ENCODE data around the gene CENPE.
"Not testable (repeated sequence)": the region's sequence is repeated elsewhere in the genome, so short reads cannot be mapped to it uniquely, and the experiment has no call there.

Gene CENPE

DNA sequence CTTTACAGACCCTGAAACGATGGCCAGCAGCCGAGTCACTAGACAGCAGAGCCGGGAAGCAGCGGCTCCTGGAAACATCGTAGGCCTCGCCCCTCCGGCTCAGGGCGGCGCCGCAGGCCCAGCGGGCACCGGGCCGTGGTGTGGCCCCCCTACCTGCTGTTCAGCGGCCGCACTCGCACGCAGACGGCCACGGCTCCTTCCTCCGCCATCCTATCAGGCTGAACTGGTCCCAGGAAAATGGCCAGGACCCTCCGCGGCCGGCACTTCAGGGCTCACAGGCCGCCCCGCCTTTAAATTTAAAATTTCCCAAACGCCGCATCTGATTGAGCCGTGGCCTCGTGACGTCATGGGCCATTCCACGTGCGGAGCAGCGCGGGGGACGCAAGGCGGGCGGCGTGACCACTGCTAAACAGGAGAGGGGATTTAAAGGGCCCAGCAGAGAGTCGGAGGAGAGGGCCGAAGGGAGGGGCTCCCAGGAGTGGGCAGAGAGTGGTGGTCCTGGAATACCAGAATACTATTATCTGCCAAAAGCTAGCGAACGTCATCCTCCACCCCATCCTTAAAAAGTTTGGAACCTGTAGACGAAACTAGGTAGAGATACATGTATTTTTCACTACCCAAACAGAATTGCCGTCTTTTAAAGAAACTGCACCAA lies at the start of gene CENPE:
CENPE (minus strand) TSS at position 233 of the 655 bp plus-strand sequence; CDS start at position 209, 24 bp downstream.
- DNase-seq, result peak; percentile 78 to 84

DNA sequence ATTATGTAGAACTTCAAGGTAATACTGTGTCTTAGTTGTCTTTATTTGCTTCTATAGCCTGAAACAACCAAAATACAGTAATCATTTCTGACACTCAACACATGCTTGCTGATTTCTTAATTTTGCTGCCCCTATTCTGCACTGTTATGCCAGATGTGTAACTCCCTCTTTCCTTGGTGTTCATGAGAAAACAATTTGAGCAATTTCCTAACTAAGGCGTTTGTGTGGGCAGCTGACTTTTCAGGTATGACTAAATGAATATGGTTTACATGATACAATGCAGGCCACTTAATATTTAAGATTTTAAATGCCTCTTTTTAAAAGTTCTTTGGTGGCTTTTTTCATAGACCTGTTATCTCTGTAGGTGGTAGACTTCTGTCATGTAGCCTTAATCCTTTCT lies 46.1 kb upstream of the CENPE start:
- DNase-seq, result no peak

GRCh38 chr4:103230938-103231337 lies 32.8 kb upstream of the CENPE start:
- not testable (repeated sequence) for DNase-seq

DNA sequence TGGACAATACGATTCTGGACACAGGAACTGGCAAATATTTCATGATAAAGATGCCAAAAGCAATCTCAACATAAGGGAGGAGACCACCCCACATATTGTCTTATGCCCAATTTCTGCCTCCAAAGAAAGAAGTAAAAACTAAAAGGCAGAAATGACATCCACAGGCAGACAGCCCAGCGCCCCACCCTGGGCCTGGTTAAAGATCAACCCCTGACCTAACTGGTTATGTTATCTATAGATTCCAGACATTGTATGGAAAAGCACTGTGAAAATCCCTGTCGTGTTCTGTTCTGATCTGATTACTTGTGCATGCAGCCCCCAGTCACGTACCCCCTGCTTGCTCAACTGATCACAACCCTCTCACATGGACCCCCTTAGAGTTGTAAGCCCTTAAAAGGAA lies 25.4 kb upstream of the CENPE start:
- not testable (repeated sequence) for DNase-seq

GRCh38 chr4:103207673-103208072 lies 9.5 kb upstream of the CENPE start:
- DNase-seq, result no peak

DNA sequence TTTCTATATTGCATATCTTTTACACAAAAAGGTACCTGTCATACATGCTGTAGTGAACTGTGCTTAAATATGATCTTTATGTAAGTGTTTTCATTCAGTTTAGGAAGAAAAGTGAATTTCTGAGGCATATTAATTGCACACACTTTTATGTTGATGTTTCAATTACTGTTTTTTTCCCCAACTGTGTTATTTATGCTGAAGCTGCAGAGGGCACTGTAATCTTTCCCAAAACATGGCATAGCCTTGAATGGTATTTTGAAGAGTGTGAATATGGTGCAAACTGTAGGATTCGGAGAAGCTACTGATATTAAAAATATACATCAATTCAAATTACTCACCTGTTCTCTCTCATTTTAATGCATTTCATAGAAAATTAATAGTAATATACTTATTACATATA lies 6.0 kb upstream of the CENPE start:
- DNase-seq, result no peak

GRCh38 chr4:103201724-103202123 lies 3.6 kb upstream of the CENPE start:
- no peak for DNase-seq

DNA sequence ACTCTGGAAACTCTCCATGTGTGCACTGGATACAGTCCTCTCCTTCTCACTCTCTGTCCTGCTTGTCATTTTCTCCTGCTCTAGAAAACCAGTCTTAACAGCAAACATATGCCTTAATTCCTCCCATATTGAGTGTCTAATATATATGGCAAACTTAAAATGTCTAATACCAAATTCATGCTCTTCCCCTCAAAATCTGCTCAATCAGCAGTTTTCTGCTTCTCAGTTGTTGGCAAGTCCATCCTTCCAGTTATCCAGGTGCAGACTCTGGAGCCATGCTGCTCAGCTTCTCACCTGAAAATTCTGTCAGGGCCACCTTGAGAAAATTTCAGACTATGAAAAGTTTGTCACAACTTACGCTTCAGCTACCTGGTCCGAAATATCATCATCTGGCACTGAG lies 3.1 kb upstream of the CENPE start:
- DNase-seq, result no peak

- DNase-seq, result no peak
These were observed 866 bp upstream of the CENPE start for GRCh38 chr4:103199009-103199408.

DNA sequence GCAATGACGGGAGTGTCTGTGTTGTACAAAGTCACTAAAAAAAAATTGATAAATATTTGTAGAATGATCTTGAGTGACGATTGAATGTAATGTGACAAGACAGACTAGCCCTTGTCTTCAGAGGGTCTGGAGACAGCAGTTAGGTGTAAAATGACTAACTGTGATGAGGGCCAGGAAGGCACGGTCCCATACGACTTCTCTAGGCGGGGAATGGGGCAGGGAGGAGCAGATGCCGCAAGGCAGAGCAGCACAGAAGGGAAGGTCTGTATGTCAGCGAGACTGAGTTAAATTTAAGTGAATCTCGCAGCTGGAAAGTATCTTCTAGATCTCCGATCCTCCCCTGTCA lies 405 bp downstream of the CENPE start:
- no peak for DNase-seq

DNA sequence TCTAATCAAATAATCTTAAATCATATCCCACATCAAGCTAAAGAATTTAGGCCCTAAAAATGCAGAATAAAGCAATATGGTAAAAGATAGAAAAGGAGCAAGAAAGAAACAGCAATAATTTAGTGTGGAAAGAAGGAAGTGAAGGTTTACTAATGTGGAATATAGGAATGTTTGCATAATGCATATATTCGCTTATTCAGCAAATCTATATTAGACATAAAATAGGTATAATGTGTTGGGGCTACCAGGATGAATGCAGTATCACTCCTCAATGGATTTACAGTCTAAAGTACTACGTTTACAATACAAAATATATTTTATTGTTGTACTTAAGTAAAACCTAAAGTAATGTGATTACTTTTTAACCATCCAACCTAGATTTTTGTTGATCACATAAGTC lies 4.7 kb downstream of the CENPE start:
- no peak for DNase-seq

DNA sequence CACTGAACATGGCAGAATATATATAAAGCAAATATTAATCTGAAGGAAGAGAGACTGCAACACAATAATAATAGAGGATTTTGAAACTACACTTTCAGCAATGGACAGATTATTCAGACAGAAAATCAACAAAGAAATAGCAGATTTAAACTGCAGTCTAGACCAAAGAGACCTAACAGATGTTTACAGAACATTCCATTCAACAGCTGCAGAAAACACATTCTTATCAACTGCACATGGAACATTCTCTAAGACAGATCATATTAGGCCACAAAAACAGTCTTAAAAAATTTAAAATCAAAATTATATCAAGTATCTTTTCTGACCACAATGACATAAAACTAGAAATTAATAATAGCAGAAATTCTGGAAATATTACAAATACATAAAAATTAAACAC lies 27.1 kb downstream of the CENPE start:
- DNase-seq, result no peak

DNA sequence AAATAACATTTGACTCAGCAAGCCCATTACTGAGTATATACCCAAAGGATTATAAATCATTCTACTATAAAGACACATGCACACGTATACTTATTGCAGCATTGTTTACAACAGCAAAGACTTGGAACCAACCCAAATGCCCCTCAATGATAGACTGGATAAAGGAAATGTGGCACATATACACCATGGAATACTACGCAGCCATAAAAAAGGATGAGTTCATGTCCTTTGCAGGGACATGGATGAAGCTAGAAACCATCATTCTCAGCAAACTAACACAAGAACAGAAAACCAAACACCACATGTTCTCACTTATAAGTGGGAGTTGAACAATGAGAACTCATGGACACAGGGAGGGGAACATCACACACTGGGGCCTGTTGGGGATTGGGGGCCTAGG lies 28.4 kb downstream of the CENPE start:
- not testable (repeated sequence) for DNase-seq

DNA sequence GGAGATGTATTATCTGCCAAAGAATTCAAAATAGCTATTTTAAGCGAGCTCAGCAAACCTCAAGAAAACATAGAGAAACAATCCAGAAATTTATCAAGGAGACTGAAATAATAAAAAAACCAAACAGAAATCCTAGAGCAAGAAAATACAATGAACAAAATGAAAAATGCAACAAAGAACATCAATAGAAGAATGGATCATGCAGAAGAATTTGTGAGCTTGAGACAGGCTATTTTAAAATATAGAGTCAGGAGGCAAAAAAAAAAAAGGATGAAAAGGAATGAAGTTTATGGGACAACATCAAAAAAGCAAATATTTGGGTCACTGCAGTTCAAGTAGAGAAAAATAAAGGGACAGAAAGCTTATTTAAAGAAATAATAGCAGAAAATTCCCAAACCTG lies 29.1 kb downstream of the CENPE start:
- no peak for DNase-seq

- no peak for DNase-seq
These were observed 36.0 kb downstream of the CENPE start for GRCh38 chr4:103162176-103162575.

DNA sequence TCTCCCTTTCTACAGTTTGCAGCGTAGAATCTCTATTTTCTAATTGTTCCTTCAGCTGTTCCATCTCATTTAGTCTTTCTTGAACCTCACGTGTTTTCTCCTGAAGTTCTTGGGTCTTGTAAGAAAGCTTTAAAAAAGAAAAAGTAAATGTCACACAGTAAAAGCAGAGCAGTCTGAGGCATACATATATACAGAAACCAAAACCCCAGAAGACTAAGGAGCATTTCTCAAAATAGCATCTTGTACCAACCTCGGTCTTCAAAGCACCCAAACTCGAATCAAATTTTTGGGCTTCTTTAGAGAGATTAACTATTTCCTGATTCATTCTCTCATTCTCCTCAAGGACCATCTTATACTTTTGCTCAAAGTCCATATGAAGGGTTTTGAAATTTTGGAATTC lies 39.4 kb downstream of the CENPE start:
- DNase-seq, result no peak

DNA sequence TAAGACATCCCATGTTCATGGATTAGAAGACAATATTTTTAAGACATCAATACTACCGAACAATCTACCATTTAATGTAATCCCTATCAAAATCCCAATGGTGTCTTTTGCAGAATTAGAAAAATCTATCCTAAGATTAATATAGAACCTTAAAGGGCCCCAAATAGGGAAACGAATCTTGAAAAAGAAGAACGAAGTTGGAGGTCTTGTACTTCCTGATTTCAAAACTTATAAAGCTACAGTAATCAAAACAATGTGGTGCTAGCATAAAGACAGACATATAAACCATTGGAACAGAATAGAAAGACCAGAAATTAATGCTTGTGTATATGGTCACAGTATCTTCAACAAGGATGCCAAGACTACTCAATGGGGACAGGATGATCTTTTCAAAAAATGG lies 42.0 kb downstream of the CENPE start:
- DNase-seq, result no peak

DNA sequence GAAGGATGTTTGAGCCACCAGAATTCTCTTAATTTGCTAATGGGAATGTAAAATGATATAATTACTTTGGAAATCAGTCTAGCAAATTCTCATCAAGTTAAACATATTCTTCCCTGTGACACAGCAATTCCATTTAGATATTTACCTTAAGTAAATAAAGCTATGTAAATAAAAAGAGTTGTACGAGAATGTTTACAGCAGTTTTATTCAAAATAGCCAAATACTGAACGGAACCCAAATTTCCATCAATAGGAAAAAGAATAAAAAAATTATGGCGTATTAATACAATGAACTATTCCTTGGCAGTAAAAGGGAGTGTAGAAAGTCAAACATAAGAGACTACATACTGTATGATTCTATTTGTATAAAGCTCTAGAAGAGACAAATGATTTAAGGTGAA lies 45.8 kb downstream of the CENPE start:
- no peak for DNase-seq

DNA sequence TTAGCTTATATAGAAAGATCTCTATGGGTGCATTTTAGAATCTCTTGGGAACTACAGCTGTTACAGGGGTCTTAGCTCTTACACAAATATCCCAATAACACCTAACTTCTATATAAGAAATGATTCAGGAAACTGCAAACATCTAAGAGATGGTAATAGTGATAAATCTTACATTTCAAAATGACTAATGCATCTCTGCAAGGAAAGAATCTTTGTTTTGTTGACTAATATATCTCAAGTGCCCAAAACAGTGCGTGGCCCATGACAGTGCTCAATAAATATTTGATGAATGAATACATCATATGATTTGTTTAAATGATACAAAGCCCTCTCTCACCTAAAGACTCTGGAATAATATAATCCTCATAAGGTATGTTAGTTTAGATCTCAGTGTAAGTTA lies 47.5 kb downstream of the CENPE start:
- DNase-seq, result no peak

- no peak for DNase-seq
These were observed 53.2 kb downstream of the CENPE start for GRCh38 chr4:103144926-103145325.

DNA sequence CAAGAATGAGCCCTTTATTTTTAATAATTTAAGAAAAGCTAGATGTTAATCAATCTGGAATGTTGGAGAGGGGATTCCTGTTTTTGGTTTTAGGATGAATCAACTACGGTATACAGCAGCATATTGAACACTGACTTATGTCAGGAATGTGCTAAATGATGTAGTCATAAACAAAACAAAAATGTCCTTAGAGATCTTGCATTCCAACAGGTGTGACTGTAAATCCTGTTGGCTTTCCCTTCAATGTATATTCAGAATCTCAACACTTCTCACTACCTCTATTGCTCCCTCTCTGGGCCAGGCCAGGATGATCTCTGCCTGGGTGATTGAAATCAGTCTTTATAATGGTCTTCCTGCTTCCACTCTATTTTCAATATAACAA lies 60.7 kb downstream of the CENPE start:
- no peak for DNase-seq

DNA sequence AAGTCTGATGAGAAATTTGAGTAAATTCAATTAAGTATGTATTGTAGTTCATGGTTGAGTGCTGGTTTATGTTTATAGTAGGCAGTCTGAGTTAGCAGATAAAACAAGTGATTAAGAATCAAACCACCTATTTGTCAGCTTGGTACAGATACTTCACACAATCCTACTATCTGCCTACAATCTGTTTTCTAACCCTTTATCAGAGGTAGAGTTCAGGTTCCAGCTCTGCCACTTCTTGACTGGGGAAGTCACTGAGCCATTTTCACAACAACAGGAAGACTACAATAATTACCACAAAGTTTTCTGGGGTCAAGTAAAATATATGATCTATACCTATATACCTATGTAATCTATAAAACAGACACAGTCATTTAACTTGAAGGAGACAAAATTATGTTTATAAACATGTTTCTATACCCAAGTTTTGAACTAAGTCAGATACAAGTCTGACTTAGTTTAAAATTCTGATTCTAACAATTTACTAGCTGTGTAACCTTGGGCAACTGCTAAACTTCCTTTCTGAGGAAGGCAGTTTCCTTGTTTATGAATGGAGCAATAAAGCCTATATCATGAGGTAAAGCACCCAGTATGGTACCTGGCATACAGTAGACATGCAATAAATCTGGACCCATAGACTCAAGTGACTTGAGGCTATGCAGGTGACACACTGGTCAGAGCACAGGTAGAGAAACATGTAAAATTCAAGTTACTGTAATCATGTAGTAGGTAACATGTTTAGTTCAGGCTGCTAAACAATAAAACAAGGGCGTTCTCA lies 61.3 kb downstream of the CENPE start:
- DNase-seq, result no peak

- DNase-seq, result no peak
These were observed 69.0 kb downstream of the CENPE start for GRCh38 chr4:103129174-103129573.

GRCh38 chr4:103126126-103126525 lies 72.0 kb downstream of the CENPE start:
- no peak for DNase-seq

DNA sequence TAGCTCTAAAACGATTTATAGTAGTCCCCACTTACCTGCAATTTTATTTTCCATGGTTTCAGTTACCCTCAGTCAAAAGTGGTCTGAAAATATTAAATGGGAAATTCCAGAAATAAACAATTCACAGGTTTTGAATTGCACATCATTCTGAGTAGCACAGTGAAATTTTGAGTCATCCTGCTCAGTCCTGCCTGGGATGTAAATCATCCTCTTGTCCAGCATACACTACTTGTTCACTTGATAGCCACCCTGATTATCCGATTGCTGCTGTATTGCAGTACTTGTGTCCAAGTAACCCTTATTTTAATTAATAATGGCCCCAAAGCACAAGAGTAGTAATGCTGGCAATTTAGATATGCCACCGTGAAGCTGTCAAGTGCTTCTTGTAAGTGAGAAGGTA lies 75.0 kb downstream of the CENPE start:
- no peak for DNase-seq

Measured in activated CD4-positive, alpha-beta T cell treated with anti-CD3 and anti-CD28 coated beads for 4 hours (primary cell).